HG03066 (cell line): ENCODE measurements around the gene MYOF.

Experiments
- ATAC-seq: cut with Tn5 transposase; IDR thresholded peaks from one replicate; pipeline ENCODE4 v1.9.1; 2021; ENCODE audit warnings: low read depth; ENCODE audit not compliant: unreplicated experiment

Gene MYOF

GRCh38 chr10:93397020-93397419 lies 85.1 kb downstream of the MYOF start:
- no peak for ATAC-seq

DNA sequence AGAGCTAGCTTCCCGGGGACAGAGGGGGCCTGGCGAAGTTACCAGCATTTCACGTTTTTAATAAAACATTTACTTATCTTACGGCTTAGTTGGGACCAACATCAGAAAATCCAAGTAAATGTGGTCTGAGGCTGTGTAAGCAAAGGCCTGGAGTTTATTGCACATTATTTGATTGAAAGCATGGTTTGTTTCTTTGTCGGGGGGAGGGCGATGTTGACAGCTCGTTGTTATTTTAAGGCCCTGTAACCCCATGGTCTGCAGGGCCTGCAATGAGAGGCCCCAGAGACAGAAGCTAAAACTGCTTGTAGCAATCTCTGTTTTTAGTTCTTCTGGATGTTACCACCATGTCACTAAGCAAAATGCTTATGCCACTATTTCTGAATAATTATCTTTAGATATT lies 88.9 kb downstream of the MYOF start:
- no peak for ATAC-seq

DNA sequence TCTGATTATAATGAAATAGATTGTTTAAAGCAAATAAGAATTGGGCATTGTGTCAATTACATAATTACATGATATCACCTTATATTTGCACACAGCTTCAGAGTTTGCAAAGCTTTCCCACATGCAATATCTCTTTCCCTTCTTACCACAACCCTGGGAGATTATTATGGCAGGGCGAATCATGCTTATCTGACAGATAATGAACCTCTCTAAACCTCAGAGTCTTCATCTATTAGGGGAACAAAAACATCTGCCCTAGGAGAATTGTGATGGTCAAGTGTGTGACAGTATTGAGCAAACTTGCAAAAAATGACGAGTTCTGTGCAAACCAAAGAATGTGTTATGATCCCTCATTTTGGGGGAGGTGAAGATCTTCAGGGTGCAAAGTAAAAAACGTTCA lies 90.0 kb downstream of the MYOF start:
- ATAC-seq = no peak

DNA sequence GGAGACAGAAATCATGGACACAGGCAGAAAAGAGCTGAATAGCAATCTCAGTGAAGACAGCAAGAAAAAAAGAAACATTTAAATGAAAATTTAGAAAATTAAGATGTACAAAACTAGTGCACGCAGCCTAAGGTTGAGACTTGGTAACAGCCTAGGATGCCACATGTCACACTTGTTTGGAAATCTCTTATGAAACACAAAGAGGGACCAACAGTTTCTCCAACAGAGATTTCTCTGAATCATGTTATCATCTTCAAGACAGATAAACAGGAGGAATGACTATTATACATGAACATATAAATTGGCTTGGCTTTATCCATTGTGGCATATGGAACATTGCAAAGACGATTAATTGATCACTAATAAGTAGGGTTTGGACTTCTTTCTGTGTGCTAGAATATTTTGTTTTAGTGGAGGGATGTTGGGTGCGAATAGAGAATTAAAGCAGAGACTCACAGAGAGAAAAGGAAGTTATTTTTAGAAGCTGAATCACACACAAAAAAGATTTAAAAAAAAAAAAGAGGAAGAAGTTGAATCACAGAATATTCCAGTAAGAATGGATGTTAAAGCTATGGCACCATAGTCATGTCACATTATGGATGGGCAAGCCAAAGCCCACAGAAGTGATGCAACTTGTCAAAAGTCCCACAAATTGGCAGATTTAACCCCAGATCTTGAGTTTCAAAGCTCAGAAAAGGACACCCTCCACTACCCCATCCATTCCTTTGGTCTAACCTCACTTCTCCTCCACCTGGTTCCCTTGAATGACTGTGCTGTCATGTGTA lies 91.6 kb downstream of the MYOF start:
- ATAC-seq = no peak

DNA sequence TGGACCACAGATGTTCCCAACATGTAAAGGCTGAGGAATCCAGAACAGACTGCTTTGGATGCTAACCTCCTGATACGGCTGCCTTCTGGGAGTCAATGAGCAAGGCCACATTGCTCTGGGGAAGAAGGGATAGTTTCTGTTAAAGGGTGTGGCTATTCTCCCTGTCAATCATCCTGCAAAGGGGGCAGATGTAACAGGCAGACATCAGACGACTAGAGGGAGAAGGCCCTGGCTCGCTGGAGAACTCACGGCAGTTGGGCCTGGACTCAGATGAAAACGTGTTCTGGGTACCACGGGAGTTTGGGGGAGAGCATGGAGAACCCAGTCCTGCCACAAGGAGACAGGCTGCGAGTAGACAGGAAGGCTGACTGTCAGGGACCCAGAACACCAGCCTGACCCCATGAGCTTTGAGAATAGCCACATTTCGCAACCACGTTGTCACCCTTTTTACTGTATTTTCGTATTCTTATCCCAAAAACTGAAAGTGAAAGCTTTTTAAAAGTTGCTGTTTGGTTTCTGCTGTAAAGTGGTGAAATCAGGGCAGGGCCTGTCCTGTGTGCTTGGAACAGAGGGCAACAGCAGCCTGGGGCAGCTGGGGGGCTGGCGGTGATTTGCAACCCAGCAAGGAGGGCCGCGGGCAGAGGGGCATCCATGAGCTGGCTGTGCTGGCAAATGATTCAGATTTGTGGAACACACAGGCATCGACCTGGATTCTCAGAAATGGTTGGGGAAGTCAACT lies 95.3 kb downstream of the MYOF start:
- no peak for ATAC-seq

GRCh38 chr10:93385345-93385744 lies 96.8 kb downstream of the MYOF start:
- no peak for ATAC-seq

DNA sequence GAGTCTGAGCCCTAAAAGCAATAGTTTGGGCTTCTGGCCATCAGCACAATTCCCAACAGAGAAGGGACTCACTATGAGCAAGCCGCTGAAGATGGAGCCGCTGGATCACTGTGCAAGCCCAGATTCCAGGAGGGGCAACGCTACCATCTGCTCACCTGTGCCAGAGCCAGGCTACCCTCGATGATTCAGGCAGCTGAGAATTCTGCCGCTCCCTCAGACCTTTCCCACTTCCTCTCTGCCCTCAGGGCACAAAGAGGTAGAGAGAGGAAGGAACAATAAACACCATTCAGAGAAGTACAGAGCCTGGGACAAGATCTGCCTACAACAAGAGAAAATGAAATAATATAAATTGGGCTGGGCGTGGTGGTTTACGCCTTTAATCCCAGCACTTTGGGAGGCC lies 98.1 kb downstream of the MYOF start:
- ATAC-seq = no peak

- no peak for ATAC-seq
Observed at GRCh38 chr10:93383562-93383981, 98.6 kb downstream of the MYOF start.

- no peak for ATAC-seq
Observed at GRCh38 chr10:93379731-93380575, 102.2 kb downstream of the MYOF start.

DNA sequence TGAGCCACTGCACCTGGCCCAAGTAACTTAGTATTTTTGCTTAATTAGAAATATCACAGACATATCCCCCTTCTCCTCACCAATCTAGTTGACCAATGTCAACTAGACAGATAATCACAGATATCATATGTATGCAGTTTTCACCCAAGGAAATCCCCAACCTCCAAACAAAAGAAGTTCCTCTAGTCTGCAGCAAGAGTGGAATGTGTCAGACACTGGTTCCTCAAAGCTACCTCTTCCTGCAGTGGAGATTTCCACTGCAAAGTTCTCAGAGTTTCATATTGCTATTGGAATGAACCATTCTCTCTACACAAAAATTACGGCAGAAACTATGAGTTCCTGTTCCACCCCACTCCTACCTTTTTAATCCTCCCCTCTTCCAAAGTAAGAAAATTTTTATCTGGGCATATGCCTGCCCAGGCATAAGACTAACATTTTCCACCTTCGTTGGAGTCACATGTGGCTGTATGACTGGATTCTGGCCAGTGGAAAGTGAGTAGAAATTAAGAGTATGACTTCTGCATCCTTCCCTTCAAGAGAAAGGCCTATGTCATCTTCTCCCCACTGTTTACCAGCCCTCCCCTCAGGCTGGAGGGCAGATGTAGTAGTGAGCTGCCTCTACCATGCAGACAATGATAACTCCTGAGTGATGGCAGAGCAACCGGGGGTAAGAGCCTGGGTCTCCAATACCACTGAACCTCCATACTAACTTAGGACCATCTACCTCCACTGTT lies 103.0 kb downstream of the MYOF start:
- no peak for ATAC-seq

- ATAC-seq = no peak
Observed at GRCh38 chr10:93378039-93378438, 104.1 kb downstream of the MYOF start.

DNA sequence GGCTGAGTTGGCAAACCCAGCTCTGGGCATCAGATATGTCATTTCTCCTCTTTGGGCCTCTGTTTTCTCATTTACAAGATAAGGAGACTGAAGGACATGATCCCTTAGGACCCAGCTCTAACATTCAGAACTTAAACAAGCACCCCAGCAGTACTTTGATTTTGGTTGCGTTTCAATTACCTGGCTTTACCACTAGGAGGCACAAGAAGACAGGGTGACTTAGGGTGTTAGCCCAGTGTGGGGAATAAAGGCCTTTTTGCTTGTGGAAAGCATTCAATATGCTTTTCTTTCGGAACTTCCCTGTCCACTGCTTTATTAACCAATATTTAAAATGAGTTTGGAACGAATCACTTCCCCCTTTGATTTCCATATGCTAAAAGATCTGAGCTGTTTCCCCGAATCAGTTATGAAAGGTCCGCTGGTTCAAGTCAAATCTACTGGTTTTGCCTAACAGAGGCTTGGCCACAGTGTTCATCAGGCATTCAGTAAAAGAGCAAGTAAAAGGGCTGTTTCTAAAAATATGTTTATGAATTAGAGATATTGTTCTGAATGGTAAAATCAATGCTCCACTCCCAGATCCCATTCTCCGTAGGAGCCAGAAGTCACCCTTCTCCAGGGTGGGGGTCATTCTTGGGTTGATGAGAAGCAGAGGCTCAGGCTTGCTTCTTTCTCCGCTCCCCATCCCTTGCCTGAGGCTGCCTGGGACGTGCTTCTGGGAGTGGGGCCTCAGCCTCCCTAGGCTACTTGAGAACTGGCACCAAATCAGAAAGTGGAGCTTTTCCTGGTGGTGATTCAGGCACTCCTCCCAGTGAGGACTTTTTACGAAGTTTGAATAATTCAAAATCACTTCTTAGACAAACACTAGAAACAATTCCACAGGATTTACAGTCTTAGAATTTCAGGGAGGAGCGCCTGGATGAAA lies 105.5 kb downstream of the MYOF start:
- no peak for ATAC-seq

GRCh38 chr10:93370961-93371360 lies 111.2 kb downstream of the MYOF start:
- no peak for ATAC-seq

- ATAC-seq = no peak
Observed at GRCh38 chr10:93369588-93370164, 112.5 kb downstream of the MYOF start.

DNA sequence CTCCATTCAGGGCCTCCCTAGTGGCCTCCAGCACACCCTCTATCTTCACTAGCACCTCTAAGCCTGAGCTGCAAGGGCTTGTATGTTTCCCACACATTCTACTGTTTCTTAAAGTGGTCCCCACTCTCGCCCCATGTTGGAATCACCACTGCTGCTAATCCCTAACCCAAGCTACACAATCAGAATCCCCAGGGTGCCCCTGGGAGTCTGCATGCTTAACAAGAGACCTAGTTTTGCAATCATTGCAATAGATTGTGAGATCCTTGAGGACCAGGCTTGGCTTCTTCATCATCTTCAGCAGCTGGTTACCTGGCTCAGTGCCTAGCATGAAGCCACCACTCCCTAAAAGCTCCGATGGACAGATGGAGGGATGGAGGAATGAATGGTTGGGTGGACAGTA lies 113.9 kb downstream of the MYOF start:
- no peak for ATAC-seq

DNA sequence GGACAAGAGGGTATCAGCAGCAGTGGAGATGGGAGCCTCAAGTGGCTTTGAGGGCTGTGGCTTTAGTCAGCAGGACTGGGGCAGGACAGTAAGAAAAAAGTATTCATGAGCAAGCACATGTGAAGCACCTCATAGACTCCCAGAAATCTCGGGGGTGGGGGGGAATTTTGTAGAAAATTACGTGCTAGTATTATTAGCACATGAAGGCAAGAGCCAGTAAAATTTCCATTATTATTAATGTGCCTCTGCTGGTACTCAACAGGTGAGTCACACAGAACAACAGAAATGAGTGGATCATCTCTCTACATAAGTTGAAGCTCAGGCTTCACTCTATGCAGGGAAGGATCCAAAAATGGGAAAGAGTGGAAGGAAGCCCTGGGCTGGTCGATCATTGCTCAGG lies 114.5 kb downstream of the MYOF start:
- ATAC-seq = no peak

GRCh38 chr10:93364966-93365365 lies 117.2 kb downstream of the MYOF start:
- ATAC-seq = no peak

DNA sequence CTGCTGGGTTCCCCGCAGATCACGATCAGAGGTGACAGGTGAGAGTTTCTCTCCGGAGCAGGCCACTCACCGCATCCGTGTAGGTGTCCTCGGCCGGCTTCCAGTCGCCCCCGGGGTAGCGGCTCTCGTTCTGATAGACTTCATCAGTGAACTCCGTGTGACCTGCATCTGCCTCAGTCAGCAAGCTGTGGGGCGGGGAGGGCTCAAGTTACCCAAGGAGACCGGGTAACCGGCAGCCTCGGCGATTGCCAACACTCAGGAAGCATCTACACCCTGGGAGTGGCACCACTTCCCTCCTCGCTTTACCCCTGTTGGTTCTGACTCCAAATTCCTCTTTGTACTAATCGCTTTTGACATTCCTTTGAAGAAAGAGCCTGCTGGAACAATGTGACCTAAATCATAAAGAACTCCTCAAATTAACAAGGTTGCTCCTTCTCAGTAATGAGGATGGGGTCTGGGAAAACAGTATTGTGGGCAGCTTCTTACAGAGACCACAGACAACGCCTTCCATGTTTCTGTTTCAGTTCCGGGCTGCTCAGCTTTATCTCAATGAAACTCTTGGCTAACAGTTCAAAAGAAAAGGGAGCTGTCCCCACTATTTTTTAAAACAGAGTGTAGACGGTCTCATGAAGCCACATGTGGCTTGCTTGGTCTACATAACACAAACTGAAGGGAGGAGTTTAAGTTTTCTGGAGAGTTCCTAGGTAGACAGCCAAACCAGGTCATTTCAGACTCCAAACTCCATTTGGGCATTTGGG lies 118.1 kb downstream of the MYOF start:
- no peak for ATAC-seq
